ENCODE measurements around the gene LGALS7.

The LGALS7 gene

DNA sequence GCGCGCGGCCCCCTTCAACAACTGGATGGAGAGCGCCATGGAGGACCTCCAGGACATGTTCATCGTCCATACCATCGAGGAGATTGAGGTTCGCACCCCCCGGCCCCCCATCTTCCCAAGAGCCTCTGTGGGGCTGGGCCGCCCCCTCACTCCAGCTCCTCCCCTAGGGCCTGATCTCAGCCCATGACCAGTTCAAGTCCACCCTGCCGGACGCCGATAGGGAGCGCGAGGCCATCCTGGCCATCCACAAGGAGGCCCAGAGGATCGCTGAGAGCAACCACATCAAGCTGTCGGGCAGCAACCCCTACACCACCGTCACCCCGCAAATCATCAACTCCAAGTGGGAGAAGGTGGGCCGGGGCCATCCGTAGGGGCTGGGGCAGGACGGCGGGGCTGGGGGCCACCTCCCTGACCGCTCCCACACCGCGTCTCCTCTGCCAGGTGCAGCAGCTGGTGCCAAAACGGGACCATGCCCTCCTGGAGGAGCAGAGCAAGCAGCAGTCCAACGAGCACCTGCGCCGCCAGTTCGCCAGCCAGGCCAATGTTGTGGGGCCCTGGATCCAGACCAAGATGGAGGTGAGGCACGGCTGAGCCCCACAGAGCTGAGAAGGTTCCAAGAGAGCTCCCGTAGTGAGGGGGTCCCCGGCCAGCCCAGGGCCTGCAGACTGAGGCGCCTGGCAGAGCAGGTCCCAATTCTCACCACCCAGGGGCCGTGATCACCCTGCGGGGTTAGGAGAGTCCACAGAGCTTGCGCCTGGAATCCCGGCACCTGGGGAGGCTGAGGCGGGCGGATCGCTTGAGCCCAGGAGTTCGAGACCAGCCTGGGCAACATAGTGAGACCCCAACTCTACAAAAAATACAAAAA is 49.1 kb downstream of the LGALS7 start:
- DNase-seq (ENCODE audit: low read depth), result no peak
- H3K4me3 ChIP-seq (ENCODE audit: low read depth, low read length), result no peak overlapping the region
- TF ChIP-seq, protein P1, sequence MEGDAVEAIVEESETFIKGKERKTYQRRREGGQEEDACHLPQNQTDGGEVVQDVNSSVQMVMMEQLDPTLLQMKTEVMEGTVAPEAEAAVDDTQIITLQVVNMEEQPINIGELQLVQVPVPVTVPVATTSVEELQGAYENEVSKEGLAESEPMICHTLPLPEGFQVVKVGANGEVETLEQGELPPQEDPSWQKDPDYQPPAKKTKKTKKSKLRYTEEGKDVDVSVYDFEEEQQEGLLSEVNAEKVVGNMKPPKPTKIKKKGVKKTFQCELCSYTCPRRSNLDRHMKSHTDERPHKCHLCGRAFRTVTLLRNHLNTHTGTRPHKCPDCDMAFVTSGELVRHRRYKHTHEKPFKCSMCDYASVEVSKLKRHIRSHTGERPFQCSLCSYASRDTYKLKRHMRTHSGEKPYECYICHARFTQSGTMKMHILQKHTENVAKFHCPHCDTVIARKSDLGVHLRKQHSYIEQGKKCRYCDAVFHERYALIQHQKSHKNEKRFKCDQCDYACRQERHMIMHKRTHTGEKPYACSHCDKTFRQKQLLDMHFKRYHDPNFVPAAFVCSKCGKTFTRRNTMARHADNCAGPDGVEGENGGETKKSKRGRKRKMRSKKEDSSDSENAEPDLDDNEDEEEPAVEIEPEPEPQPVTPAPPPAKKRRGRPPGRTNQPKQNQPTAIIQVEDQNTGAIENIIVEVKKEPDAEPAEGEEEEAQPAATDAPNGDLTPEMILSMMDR (IDR thresholded peaks at IDR 0.05; ENCODE audit: low read depth, low read length, missing control alignments), result no peak

DNA sequence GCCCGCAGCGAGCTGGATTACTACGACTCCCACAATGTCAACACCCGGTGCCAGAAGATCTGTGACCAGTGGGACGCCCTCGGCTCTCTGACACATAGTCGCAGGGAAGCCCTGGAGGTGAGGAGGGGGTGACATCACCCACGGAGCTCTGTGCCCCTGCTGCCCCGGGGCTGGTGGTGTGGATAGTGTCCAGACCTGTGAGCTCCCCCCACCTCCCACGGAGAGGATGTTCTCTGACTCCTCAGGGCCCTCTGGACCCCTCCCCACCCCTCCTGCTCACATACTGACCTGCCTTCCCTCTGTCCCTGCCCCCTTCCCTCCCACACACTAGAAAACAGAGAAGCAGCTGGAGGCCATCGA is 49.7 kb downstream of the LGALS7 start:
- TF ChIP-seq, protein P1 (IDR thresholded peaks at IDR 0.05; ENCODE audit: low read depth, low read length, missing control alignments), result no peak
- no peak for DNase-seq (ENCODE audit: low read depth)
- H3K4me3 ChIP-seq (ENCODE audit: low read depth, low read length), result no peak overlapping the region

DNA sequence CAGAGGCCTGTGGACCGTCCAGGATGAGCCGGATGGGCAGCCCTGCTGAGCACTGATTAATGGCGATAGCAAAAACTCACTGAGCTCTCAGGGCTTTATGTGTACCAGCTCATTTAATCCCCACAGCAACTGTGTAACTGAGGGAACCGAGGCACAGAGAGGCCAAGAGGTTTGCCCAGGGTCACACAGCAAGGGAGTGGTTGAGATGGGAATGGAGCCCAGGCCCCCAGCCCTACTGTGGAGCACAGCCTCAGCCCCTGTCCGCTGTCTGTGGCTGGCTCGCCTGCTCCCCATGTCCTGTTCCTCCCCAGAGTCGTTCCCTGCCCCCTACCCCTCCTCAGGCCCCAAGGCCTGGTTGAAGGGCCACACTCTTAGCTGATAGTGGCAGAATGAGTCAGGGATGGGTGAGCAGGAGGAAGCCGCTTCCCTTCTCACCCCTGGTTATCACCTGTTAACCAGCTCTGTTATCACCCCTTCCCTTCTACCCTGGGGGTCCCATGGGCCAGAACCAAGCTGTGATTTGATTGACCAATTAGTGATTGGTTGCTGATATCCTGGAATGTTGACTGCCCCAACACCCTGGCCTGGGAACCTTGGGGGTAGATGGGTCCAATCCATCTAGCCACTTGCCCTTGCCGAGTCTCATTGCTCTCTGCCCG is 50.2 kb downstream of the LGALS7 start:
- H3K4me3 ChIP-seq (ENCODE audit: low read depth, low read length), result no peak overlapping the region
- TF ChIP-seq, protein P1 (IDR thresholded peaks at IDR 0.05; ENCODE audit: low read depth, low read length, missing control alignments), result no peak

DNA sequence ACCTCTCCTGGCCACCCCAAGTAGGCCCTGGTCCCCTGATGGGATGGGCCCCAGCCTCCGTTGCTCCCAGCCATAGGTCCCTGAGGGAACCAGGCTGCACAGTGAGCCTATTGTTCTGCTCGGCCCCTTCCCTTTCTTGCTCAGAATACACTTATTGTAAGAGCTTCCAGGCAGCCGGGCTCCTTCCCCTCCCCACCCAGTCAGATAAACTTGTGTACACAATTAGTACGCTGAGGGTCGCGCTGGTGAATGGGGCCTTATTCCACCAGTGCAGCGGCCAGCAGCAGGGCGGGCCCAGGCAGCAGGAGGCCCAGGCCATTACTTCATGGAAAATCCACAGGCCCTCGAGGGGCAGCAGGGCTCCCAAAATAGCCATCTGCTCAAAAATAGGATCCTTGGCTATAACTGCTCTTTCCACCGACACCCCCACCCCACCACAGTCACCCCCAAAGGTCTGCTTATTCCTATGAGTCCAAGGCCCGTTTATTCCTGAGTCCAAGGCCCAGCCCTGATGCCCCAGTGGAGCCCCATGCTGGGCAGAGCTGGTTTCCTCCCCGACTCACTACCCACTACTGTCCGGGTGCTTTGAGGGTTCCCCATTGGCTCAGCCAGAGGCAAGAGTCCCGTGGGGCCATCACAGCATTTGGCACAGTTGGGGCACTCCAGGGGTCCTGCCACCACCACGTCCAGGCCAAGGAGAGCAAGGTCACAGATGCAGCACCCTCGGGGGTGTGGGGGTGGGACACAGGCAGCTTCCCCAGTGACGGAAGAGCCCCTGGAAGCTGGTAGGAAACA is 51.1 kb downstream of the LGALS7 start:
- TF ChIP-seq, protein P1 (IDR thresholded peaks at IDR 0.05; ENCODE audit: low read depth, low read length, missing control alignments), result no peak
- no peak overlapping the region for H3K4me3 ChIP-seq (ENCODE audit: low read depth, low read length)
- DNase-seq (ENCODE audit: low read depth), result no peak

More for the DNA sequence above, 50.2 kb downstream of the LGALS7 start:
- DNase-seq (ENCODE audit: low read depth), result no peak

DNA sequence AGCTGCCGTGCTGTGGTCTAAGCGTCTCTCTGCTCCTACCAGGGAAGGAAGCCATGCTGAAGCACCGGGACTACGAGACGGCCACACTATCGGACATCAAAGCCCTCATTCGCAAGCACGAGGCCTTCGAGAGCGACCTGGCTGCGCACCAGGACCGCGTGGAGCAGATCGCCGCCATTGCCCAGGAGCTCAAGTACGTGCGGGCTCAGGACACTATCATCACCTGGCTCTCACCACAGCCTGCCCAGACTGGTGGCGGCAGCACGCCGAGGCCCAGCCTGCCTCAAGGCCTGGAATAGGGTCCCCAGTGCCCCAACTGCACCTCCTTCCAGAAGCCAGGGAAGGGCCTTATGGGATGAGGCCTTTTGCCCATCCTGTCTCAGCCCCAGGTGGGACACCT is 51.8 kb downstream of the LGALS7 start:
- no peak overlapping the region for H3K4me3 ChIP-seq (ENCODE audit: low read depth, low read length)
- DNase-seq (ENCODE audit: low read depth), result no peak
- TF ChIP-seq, protein P1 (IDR thresholded peaks at IDR 0.05; ENCODE audit: low read depth, low read length, missing control alignments), result no peak
